ENCODE results near the gene FGD2. TPM values are rescaled to one million over a fixed set of nuclear protein-coding genes. Genes with fewer than 3 reads are reported as not detected.

The FGD2 gene
- total and polyA plus RNA-seq, 2 donors: 8.5 to 22.1 TPM

DNA sequence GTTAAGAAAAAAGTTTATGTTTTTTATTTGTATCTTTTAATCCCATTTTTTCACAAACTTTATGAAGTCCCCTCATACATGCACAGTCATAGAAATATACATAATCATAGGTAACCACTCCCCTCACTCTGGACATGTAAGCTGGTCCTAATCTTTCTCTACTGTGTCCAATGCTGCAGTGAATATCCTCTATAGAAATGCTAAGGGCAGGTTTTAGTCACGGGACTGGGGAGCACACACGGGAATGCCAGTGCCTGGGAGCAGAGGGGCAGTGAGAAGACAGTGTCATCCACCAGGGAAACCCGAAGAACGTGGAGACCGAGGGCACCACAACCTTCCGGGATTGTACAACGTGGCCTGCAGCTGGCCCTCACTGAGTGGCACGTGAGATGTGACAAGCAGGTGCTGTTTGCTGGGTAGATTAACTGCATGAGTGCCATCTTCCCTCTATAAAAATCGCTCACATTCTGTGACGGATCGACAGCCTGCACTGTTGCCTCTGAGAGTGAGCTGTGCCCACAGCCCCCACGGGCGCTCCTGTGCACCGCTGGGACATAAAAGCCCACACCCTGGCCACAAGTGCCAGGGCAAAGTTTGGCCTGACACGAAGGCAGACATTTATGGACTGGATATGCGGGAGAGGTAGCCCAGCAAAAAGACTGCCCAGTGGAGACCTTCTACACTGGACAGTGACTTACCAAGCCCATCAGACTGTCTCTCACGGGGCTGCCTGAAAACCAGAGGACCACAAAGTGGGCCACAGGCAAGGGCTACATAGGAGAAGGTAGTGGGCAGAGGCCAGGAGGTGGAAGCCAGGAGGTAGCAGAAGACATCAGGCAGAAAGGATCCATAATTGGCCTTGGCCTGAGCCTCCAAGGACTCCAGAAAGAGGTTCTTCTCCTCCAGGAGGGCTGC is 63.2 kb downstream of the FGD2 start:
- H3K4me1 ChIP-seq (ENCODE audit: control insufficient read depth in 2 of 2, insufficient read depth in 2 of 2, low read length in 2 of 2): peaks cover 0 to 13% of the 10 kb centered on the region in 2 donors
- no peaks in the 10 kb centered on the region for H3K27me3 ChIP-seq (ENCODE audit: control insufficient read depth in 2 of 2, insufficient read depth in 1 of 2, low read length in 1 of 2)
- 96% methylated on average over 17 of the region's 17 CpGs for WGBS
- H3K4me3 ChIP-seq (ENCODE audit: low read length in 2 of 2): no peak overlapping the region
- DNase-seq (ENCODE audit: low read depth in 6 of 9, low spot score in 9 of 9): no peak
- H3K36me3 ChIP-seq (ENCODE audit: control insufficient read depth in 2 of 2, insufficient read depth in 2 of 2, low read length in 1 of 2): no peaks in the 10 kb centered on the region
- no peaks in the 10 kb centered on the region for H3K9me3 ChIP-seq (ENCODE audit: control insufficient read depth in 2 of 2, insufficient read depth in 1 of 2, low read length in 1 of 2)
- H3K27ac ChIP-seq (ENCODE audit: low read depth in 1 of 2, low read length in 1 of 2): no peak overlapping the region

DNA sequence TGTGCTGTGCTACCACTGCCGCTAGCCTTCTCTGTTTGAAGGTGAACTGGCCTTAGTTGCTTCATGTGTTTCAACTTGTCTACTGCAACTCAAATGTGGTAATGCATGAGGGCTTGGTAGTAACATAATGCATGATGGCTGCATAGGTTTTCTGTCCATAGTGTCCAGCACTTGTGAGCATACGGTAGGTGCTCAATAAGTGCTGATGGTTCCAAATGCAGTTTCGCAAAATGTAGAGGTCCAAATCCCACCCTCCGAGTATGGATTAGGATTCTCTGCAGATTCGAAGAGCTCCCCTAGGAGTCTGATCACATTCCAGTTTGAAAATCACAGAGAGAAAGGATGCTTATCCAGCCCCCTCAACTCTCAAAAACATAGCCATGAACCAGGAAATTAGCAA is 64.2 kb downstream of the FGD2 start:
- no peaks in the 10 kb centered on the region for H3K27me3 ChIP-seq (ENCODE audit: control insufficient read depth in 2 of 2, insufficient read depth in 1 of 2, low read length in 1 of 2)
- no peaks in the 10 kb centered on the region for H3K36me3 ChIP-seq (ENCODE audit: control insufficient read depth in 2 of 2, insufficient read depth in 2 of 2, low read length in 1 of 2)
- no peak overlapping the region for H3K4me3 ChIP-seq (ENCODE audit: low read length in 2 of 2)
- no peak overlapping the region for H3K27ac ChIP-seq (ENCODE audit: low read depth in 1 of 2, low read length in 1 of 2)
- DNase-seq (ENCODE audit: low read depth in 6 of 9, low spot score in 9 of 9): no peak
- 97% methylated on average over 5 of the region's 5 CpGs for WGBS
- H3K9me3 ChIP-seq (ENCODE audit: control insufficient read depth in 2 of 2, insufficient read depth in 1 of 2, low read length in 1 of 2): no peaks in the 10 kb centered on the region
- H3K4me1 ChIP-seq (ENCODE audit: control insufficient read depth in 2 of 2, insufficient read depth in 2 of 2, low read length in 2 of 2): peaks cover 0 to 13% of the 10 kb centered on the region in 2 donors

DNA sequence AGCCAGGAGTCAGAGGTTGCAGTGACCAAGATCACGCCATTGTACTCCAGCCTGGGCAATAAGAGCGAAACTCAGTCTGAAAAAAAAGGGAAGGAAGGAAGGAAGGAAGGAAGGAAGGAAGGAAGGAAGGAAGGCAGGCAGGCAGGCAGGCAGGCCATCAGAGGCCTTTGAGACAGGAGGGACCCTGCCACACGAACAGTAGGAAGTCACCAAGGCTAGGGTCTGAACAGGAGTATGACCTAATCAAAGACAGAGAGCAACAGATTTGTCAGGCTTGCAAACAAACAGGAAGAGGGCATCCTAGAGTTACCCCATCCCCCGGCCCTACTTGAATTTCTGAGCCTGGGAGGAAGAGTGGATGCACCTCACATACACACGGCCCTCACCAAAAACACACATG is 67.1 kb downstream of the FGD2 start:
- Histone ChIP-seq H3K27me3 (ENCODE audit: control insufficient read depth in 2 of 2, insufficient read depth in 1 of 2, low read length in 1 of 2) (no peaks in the 10 kb centered on the region), H3K4me3 (ENCODE audit: low read length in 2 of 2) (no peak overlapping the region), H3K9me3 (ENCODE audit: control insufficient read depth in 2 of 2, insufficient read depth in 1 of 2, low read length in 1 of 2) (no peaks in the 10 kb centered on the region), H3K27ac (ENCODE audit: low read depth in 1 of 2, low read length in 1 of 2) (no peak overlapping the region), H3K4me1 (ENCODE audit: control insufficient read depth in 2 of 2, insufficient read depth in 2 of 2, low read length in 2 of 2) (peaks cover 0 to 13% of the 10 kb centered on the region in 2 donors), H3K36me3 (ENCODE audit: control insufficient read depth in 2 of 2, insufficient read depth in 2 of 2, low read length in 1 of 2) (no peaks in the 10 kb centered on the region)
- 81% methylated on average over 5 of the region's 5 CpGs for WGBS
- DNase-seq (ENCODE audit: low read depth in 6 of 9, low spot score in 9 of 9): peak in 1 of 9 donors; percentile 38

DNA sequence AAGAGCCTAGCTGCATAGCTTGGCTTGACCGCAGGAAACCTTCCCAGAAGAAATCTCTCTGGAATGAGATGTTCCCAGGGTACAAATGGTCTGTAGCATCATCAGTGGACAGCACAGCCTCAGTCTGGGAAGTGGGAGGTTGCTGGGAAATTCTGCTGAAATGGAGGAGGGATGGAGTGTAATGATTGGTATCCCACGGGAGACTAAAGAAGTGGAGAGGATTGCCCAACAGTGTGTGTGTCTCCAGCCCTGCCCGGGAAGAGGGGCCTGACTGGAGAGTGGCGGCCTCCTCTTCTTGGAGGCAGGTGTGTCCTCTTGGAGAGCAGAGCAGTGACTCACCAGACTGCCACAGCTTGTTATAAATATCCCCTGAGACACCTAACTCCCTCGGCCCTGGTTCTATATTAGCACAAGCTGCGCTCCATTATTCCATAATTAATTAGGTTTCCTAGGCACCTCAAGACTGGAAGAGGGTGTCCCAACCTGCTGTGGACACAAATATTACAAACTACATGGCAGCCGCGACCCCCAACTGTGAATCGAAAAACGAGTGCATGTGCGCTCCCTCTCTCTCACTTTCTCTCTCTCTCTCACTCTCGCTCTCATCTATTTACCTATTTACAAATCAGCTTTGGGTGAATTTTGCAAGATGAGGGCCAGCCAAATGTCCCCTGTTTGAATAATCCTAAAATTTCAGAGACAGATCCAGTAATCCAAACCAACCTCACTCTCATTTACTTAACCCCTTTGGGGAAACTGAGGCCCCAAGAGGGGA is 68.8 kb downstream of the FGD2 start:
- no peak overlapping the region for H3K4me3 ChIP-seq (ENCODE audit: low read length in 2 of 2)
- no peaks in the 10 kb centered on the region for H3K36me3 ChIP-seq (ENCODE audit: control insufficient read depth in 2 of 2, insufficient read depth in 2 of 2, low read length in 1 of 2)
- peaks cover 0 to 13% of the 10 kb centered on the region in 2 donors for H3K4me1 ChIP-seq (ENCODE audit: control insufficient read depth in 2 of 2, insufficient read depth in 2 of 2, low read length in 2 of 2)
- no peaks in the 10 kb centered on the region for H3K9me3 ChIP-seq (ENCODE audit: control insufficient read depth in 2 of 2, insufficient read depth in 1 of 2, low read length in 1 of 2)
- no peak overlapping the region for H3K27ac ChIP-seq (ENCODE audit: low read depth in 1 of 2, low read length in 1 of 2)
- no peak for DNase-seq (ENCODE audit: low read depth in 6 of 9, low spot score in 9 of 9)
- WGBS: 94% methylated on average over 12 of the region's 12 CpGs
- H3K27me3 ChIP-seq (ENCODE audit: control insufficient read depth in 2 of 2, insufficient read depth in 1 of 2, low read length in 1 of 2): no peaks in the 10 kb centered on the region

DNA sequence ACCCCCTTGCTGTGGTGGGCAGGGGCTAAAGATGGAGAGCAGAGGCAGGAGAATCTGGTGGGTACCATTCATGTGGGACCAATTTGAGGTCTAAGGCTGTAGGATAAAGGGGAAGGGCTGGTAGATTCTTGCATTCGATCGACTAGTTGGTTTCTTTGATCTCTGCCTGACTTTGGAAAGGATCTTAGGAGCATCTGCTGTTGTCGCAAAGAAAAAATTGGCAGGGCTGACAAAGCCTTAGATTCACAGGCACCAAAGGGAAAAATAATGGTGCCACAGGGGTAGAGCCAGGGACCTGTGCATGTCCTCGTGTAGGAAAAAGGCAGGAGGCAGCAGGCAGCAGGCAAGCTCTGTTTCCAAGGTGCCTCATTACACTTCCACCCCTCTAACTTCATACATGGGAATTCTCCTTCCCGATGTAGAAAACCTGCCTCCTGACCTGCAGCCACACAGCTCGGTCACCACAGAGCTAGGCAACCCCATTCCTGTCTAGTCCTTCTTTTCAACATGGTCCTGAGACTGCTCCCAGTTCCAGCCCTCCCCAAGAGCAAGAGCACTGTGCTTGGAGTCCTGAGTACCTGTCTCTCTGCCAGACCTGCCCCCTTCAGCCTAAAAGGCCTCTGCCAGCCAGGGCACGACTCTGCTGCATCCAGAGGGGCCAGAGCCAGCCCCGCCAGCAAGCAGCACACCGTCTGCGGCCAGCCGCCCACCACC is 71.9 kb downstream of the FGD2 start:
- Histone ChIP-seq H3K4me3 (ENCODE audit: low read length in 2 of 2) (no peak overlapping the region), H3K36me3 (ENCODE audit: control insufficient read depth in 2 of 2, insufficient read depth in 2 of 2, low read length in 1 of 2) (no peaks in the 10 kb centered on the region)

DNA sequence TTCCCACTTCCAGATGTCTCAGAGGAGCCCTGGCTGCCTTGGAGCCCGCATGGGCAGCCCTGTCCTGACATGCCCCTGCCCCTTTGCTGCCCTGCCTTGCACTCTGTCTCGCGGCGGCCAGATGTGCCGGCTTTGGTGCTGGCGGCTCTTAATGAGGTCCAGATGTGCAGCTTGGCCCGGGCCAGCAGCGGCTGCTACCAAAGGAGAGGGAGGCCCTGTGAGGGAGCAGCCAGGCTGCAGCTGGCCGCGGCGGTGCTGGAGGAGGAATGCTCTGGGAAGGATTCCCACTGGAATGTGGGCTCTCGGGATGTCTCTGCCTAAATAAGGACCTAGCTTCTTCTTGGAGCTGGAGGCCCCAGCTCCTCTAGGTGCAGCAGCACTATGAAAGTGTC is 72.4 kb downstream of the FGD2 start:
- Histone ChIP-seq H3K9me3 (ENCODE audit: control insufficient read depth in 2 of 2, insufficient read depth in 1 of 2, low read length in 1 of 2) (no peaks in the 10 kb centered on the region), H3K4me1 (ENCODE audit: control insufficient read depth in 2 of 2, insufficient read depth in 2 of 2, low read length in 2 of 2) (no peaks in the 10 kb centered on the region), H3K27ac (ENCODE audit: low read depth in 1 of 2, low read length in 1 of 2) (no peak overlapping the region), H3K4me3 (ENCODE audit: low read length in 2 of 2) (no peak overlapping the region), H3K27me3 (ENCODE audit: control insufficient read depth in 2 of 2, insufficient read depth in 1 of 2, low read length in 1 of 2) (no peaks in the 10 kb centered on the region), H3K36me3 (ENCODE audit: control insufficient read depth in 2 of 2, insufficient read depth in 2 of 2, low read length in 1 of 2) (no peaks in the 10 kb centered on the region)
- no peak for DNase-seq (ENCODE audit: low read depth in 6 of 9, low spot score in 9 of 9)
- WGBS: 91% methylated on average over 12 of the region's 12 CpGs

More for the DNA sequence above, 71.9 kb downstream of the FGD2 start:
- 94% methylated on average over 11 of the region's 11 CpGs for WGBS
- DNase-seq (ENCODE audit: low read depth in 6 of 9, low spot score in 9 of 9): no peak
- Histone ChIP-seq H3K9me3 (ENCODE audit: control insufficient read depth in 2 of 2, insufficient read depth in 1 of 2, low read length in 1 of 2) (no peaks in the 10 kb centered on the region), H3K27ac (ENCODE audit: low read depth in 1 of 2, low read length in 1 of 2) (no peak overlapping the region), H3K27me3 (ENCODE audit: control insufficient read depth in 2 of 2, insufficient read depth in 1 of 2, low read length in 1 of 2) (no peaks in the 10 kb centered on the region), H3K4me1 (ENCODE audit: control insufficient read depth in 2 of 2, insufficient read depth in 2 of 2, low read length in 2 of 2) (peaks cover 0 to 5% of the 10 kb centered on the region in 2 donors)

Other genes starting within 250 kb of the FGD2 start
- 0.57 TPM for gene CPNE5, start 166.2 kb upstream of the FGD2 start, total RNA-seq
- gene CPNE5, start 166.2 kb upstream of the FGD2 start, polyA plus RNA-seq: 3.4 TPM
- gene PPIL1, start 130.9 kb upstream of the FGD2 start, total RNA-seq: 29.8 TPM
- gene PPIL1, start 130.9 kb upstream of the FGD2 start, polyA plus RNA-seq: 22.5 TPM
- 20.5 TPM for gene C6orf89, start 119.7 kb upstream of the FGD2 start, total RNA-seq
- 19.5 TPM for gene C6orf89, start 119.7 kb upstream of the FGD2 start, polyA plus RNA-seq
- gene PI16, start 50.9 kb upstream of the FGD2 start, total RNA-seq: 3.3 TPM
- 2.2 TPM for gene PI16, start 50.9 kb upstream of the FGD2 start, polyA plus RNA-seq
- 110 TPM for gene MTCH1, start 19.5 kb upstream of the FGD2 start, total RNA-seq
- 152 TPM for gene MTCH1, start 19.5 kb upstream of the FGD2 start, polyA plus RNA-seq
- 24.2 TPM for gene PIM1, start 164.5 kb downstream of the FGD2 start, total RNA-seq
- 31.7 TPM for gene PIM1, start 164.5 kb downstream of the FGD2 start, polyA plus RNA-seq

All from thymus (tissue), 11 donors.